ENCODE data around the gene GLIS1. TPM values are rescaled to one million over a fixed set of nuclear protein-coding genes. Genes with fewer than 3 reads are reported as not detected.

The GLIS1 gene
- total RNA-seq, 2 donors from 2014 or later = 2.6 TPM; not detected in 1

DNA sequence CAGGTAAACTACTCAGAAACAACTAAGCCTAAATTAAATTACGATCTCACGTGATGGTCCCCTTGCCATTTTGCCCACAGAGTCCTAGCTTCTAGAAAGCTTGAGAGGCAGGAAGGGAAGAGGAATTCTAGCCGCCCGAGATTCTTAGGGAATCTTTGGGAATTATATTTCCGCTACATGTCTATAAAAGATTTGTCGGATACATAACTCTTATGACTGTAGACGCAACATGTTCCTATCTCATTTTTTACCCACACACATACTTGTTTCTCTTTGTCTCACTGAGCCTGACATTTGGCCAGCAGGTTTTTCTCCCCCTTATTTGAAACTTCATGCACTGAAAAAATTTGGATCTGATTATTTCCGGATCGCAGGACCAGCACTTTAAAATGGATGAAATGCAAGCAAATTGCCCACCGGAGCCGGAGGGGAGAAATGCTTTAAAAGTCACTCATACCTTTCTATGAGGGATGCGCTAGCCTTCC, 5.5 kb downstream of the GLIS1 start:
- DNase-seq (ENCODE audit: low spot score) (no peak), ATAC-seq (ENCODE audit: insufficient number of reproducible peaks, low FRiP score, low read depth) (no peak)
- no peak overlapping the region for H3K4me3 ChIP-seq
- H3K9me3 ChIP-seq = no peaks in the 10 kb centered on the region
- TF ChIP-seq, protein P1, sequence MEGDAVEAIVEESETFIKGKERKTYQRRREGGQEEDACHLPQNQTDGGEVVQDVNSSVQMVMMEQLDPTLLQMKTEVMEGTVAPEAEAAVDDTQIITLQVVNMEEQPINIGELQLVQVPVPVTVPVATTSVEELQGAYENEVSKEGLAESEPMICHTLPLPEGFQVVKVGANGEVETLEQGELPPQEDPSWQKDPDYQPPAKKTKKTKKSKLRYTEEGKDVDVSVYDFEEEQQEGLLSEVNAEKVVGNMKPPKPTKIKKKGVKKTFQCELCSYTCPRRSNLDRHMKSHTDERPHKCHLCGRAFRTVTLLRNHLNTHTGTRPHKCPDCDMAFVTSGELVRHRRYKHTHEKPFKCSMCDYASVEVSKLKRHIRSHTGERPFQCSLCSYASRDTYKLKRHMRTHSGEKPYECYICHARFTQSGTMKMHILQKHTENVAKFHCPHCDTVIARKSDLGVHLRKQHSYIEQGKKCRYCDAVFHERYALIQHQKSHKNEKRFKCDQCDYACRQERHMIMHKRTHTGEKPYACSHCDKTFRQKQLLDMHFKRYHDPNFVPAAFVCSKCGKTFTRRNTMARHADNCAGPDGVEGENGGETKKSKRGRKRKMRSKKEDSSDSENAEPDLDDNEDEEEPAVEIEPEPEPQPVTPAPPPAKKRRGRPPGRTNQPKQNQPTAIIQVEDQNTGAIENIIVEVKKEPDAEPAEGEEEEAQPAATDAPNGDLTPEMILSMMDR (IDR thresholded peaks at IDR 0.05) = no peak
- H3K27me3 ChIP-seq (replicated peaks; ENCODE audit: insufficient read depth) = no peaks in the 10 kb centered on the region
- no peaks in the 10 kb centered on the region for H3K36me3 ChIP-seq
- peaks cover under 1 to 9% of the 10 kb centered on the region in 2 donors for H3K4me1 ChIP-seq (ENCODE audit: control insufficient read depth in 1 of 2, low read depth in 2 of 2)
- H3K27ac ChIP-seq = no peak overlapping the region

DNA sequence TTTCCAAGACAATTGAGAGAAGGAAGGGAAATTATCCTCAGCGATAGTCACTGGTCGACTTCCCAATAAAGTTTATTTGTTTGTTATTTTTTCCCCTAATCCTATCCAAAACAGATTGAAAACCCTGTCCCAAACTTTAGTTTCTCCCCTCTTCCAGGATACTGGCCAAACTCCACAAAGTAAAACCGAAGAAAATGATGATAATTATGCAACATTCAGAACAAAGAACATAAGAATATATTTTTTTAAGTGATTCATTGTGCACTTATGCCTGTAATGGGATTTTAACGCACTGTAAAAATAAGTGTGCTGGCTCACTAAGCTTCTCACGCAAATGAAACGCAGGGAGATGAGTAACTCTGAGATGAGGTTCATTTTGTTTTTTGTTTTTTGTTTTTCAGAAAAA, 6.0 kb downstream of the GLIS1 start:
- peaks cover 0 to 3% of the 10 kb centered on the region in 2 donors for H3K4me1 ChIP-seq (ENCODE audit: control insufficient read depth in 1 of 2, low read depth in 2 of 2)
- H3K4me3 ChIP-seq = no peak overlapping the region
- H3K27me3 ChIP-seq (replicated peaks; ENCODE audit: insufficient read depth) = no peaks in the 10 kb centered on the region
- ATAC-seq (ENCODE audit: insufficient number of reproducible peaks, low FRiP score, low read depth) (no peak), DNase-seq (ENCODE audit: low spot score) (no peak)
- TF ChIP-seq, protein P1 (IDR thresholded peaks at IDR 0.05) = no peak
- no peaks in the 10 kb centered on the region for H3K9me3 ChIP-seq
- no peaks in the 10 kb centered on the region for H3K36me3 ChIP-seq
- no peak overlapping the region for H3K27ac ChIP-seq

DNA sequence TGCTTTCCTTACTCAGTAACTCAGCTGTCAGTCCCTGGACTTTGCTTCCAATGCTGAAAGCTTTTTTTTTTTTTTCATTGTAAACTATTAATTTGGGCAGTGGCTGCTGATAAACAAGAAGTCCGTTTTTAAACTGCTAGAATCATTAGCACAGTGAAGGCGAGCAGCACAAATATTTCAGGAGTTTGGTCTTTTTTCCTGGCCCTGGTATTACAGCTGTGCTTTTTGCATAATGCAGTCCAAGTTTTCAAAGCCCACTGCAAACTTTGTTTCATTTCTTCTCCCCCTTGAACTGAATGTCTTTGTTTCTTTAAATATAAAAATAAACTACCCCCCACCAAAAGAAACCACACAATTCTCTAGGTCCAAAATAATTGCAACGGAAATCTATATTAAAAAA, 6.6 kb downstream of the GLIS1 start:
- no peak for ATAC-seq (ENCODE audit: insufficient number of reproducible peaks, low FRiP score, low read depth)

DNA sequence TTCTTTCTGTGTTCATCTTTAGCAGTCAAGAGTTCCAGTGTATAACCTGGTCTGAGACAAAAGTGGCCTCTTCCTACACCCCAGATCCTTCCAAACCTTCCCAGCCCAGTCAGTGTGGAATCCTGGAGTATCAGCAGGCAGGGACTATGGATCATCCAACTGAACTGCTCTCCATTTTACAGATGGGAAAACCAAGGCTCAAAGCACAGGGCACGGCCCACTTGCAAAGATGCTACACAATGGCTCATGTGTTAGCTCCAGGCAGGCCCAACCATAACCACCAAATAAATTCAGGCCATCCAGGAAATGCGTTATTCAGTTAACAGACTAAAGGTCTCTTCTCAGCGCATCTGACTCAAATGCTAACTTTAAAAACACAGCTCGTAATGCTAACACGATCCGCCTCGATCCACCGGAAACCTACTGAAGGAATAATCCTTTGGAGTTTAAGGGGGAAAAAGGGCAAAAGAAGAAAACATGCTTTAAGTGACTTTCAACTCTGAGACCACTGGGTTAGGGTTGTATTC, 7.1 kb downstream of the GLIS1 start:
- no peak overlapping the region for H3K27ac ChIP-seq
- TF ChIP-seq, protein P1 (IDR thresholded peaks at IDR 0.05) = no peak
- no peaks in the 10 kb centered on the region for H3K4me1 ChIP-seq (ENCODE audit: control insufficient read depth in 1 of 2, low read depth in 2 of 2)
- ATAC-seq (ENCODE audit: insufficient number of reproducible peaks, low FRiP score, low read depth) (no peak), DNase-seq (ENCODE audit: low spot score) (no peak)
- H3K4me3 ChIP-seq = no peak overlapping the region
- H3K36me3 ChIP-seq = no peaks in the 10 kb centered on the region
- H3K27me3 ChIP-seq (replicated peaks; ENCODE audit: insufficient read depth) = no peaks in the 10 kb centered on the region
- H3K9me3 ChIP-seq = no peaks in the 10 kb centered on the region

More for the DNA sequence above, 6.6 kb downstream of the GLIS1 start:
- Histone ChIP-seq H3K36me3 (no peaks in the 10 kb centered on the region), H3K27me3 (replicated peaks; ENCODE audit: insufficient read depth) (no peaks in the 10 kb centered on the region), H3K4me1 (ENCODE audit: control insufficient read depth in 1 of 2, low read depth in 2 of 2) (no peaks in the 10 kb centered on the region), H3K9me3 (no peaks in the 10 kb centered on the region), H3K4me3 (no peak overlapping the region), H3K27ac (no peak overlapping the region)
- TF ChIP-seq, protein P1 (IDR thresholded peaks at IDR 0.05) = no peak
- no peak for DNase-seq (ENCODE audit: low spot score)

DNA sequence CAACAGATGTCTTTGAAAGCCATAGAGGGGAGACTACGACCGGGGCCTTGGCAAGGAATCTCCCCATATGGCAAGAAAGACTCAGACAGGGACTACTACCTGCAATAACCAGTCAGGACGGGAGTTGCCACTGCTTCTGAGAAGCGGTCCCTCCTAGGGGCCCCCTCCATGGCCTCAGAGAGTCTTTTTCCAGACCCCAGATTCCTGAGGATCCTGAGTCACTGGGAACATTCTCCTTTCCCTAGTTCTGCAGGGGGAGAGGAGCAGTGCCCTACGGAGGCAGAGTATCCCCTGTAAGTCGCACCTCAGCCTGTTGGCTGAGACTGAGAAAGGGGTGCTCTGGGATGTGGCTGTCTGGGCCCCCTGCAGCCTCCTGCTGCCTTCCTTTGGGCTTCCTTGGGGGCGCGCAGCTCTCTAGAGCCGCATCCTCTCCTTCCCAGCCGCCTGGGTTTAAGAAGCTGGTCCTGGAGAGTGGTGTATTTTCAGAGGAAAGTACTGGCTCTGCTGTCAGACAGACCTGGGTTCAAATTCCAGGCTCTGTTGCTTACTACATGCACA, 7.8 kb downstream of the GLIS1 start:
- H3K36me3 ChIP-seq = no peaks in the 10 kb centered on the region
- H3K27me3 ChIP-seq (replicated peaks; ENCODE audit: insufficient read depth) = no peaks in the 10 kb centered on the region
- TF ChIP-seq, protein P1 (IDR thresholded peaks at IDR 0.05) = no peak
- no peaks in the 10 kb centered on the region for H3K9me3 ChIP-seq
- no peak overlapping the region for H3K4me3 ChIP-seq
- no peak for ATAC-seq (ENCODE audit: insufficient number of reproducible peaks, low FRiP score, low read depth)
- H3K4me1 ChIP-seq (ENCODE audit: control insufficient read depth in 1 of 2, low read depth in 2 of 2) = no peaks in the 10 kb centered on the region
- DNase-seq (ENCODE audit: low spot score) = no peak
- H3K27ac ChIP-seq = no peak overlapping the region

Data from thoracic aorta (tissue), 2 donors.